ENCODE measurements around the gene MAG.

Gene MAG

GRCh38 chr19:35266520-35267352 lies 25.2 kb upstream of the MAG start:
- Histone ChIP-seq H3K9ac (ENCODE audit: low read length) (peak overlapping the region; percentile 73), H3K4me1 (ENCODE audit: control insufficient read depth, low read depth, low read length) (peaks cover 3% of the 10 kb centered on the region), H3K27ac (ENCODE audit: low read length) (no peak overlapping the region), H3K4me3 (ENCODE audit: low read length) (peak overlapping the region; percentile 80), H3K9me3 (ENCODE audit: control insufficient read depth, low read depth, low read length) (no peaks in the 10 kb centered on the region), H3K36me3 (ENCODE audit: control insufficient read depth, low read depth, low read length) (peaks cover 52% of the 10 kb centered on the region), H3K27me3 (ENCODE audit: control insufficient read depth, insufficient read depth, low read length) (no peaks in the 10 kb centered on the region)

GRCh38 chr19:35267353-35267817 lies 24.6 kb upstream of the MAG start:
- H3K4me1 ChIP-seq (ENCODE audit: control insufficient read depth, low read depth, low read length): peaks cover 3% of the 10 kb centered on the region
- H3K9me3 ChIP-seq (ENCODE audit: control insufficient read depth, low read depth, low read length): no peaks in the 10 kb centered on the region
- peak overlapping the region; percentile 80 for H3K4me3 ChIP-seq (ENCODE audit: low read length)
- H3K27me3 ChIP-seq (ENCODE audit: control insufficient read depth, insufficient read depth, low read length): no peaks in the 10 kb centered on the region
- peaks cover 50% of the 10 kb centered on the region for H3K36me3 ChIP-seq (ENCODE audit: control insufficient read depth, low read depth, low read length)
- H3K27ac ChIP-seq (ENCODE audit: low read length): no peak overlapping the region
- peak overlapping the region; percentile 73 for H3K9ac ChIP-seq (ENCODE audit: low read length)

GRCh38 chr19:35267818-35268535 lies 24.0 kb upstream of the MAG start:
- Histone ChIP-seq H3K9me3 (ENCODE audit: control insufficient read depth, low read depth, low read length) (no peaks in the 10 kb centered on the region), H3K27me3 (ENCODE audit: control insufficient read depth, insufficient read depth, low read length) (no peaks in the 10 kb centered on the region), H3K36me3 (ENCODE audit: control insufficient read depth, low read depth, low read length) (peaks cover 49% of the 10 kb centered on the region), H3K9ac (ENCODE audit: low read length) (peak overlapping the region; percentile 73), H3K4me1 (ENCODE audit: control insufficient read depth, low read depth, low read length) (peaks cover 3% of the 10 kb centered on the region), H3K27ac (ENCODE audit: low read length) (no peak overlapping the region), H3K4me3 (ENCODE audit: low read length) (peak overlapping the region; percentile 80)

GRCh38 chr19:35268536-35269437 lies 23.2 kb upstream of the MAG start, which contains the start of gene USF2:
Gene USF2 (plus strand): TSS chr19:35268962. CDS start chr19:35269102, 140 bp downstream.
- peak within 1 kb of the TSS; percentile 73 for H3K9ac ChIP-seq (ENCODE audit: low read length)
- peak within 1 kb of the TSS; percentile 80 for H3K4me3 ChIP-seq (ENCODE audit: low read length)
- peaks cover 51% of the 10 kb centered on the region for H3K36me3 ChIP-seq (ENCODE audit: control insufficient read depth, low read depth, low read length)
- no peaks in the 10 kb centered on the region for H3K27me3 ChIP-seq (ENCODE audit: control insufficient read depth, insufficient read depth, low read length)
- H3K9me3 ChIP-seq (ENCODE audit: control insufficient read depth, low read depth, low read length): no peaks in the 10 kb centered on the region
- no peak within 1 kb of the TSS for H3K27ac ChIP-seq (ENCODE audit: low read length)
- peaks cover 3% of the 10 kb centered on the region for H3K4me1 ChIP-seq (ENCODE audit: control insufficient read depth, low read depth, low read length)

GRCh38 chr19:35269438-35270117 lies 22.4 kb upstream of the MAG start:
- Histone ChIP-seq H3K9me3 (ENCODE audit: control insufficient read depth, low read depth, low read length) (no peaks in the 10 kb centered on the region), H3K36me3 (ENCODE audit: control insufficient read depth, low read depth, low read length) (peaks cover 52% of the 10 kb centered on the region), H3K4me1 (ENCODE audit: control insufficient read depth, low read depth, low read length) (peaks cover 3% of the 10 kb centered on the region), H3K27ac (ENCODE audit: low read length) (no peak overlapping the region), H3K27me3 (ENCODE audit: control insufficient read depth, insufficient read depth, low read length) (no peaks in the 10 kb centered on the region), H3K9ac (ENCODE audit: low read length) (peak overlapping the region; percentile 50), H3K4me3 (ENCODE audit: low read length) (peak overlapping the region; percentile 56)

- peak overlapping the region; percentile 46 for H3K4me3 ChIP-seq (ENCODE audit: low read length)
- no peak overlapping the region for H3K27ac ChIP-seq (ENCODE audit: low read length)
- no peaks in the 10 kb centered on the region for H3K9me3 ChIP-seq (ENCODE audit: control insufficient read depth, low read depth, low read length)
- peaks cover 3% of the 10 kb centered on the region for H3K4me1 ChIP-seq (ENCODE audit: control insufficient read depth, low read depth, low read length)
- no peak overlapping the region for H3K9ac ChIP-seq (ENCODE audit: low read length)
- H3K36me3 ChIP-seq (ENCODE audit: control insufficient read depth, low read depth, low read length): peaks cover 45% of the 10 kb centered on the region
- no peaks in the 10 kb centered on the region for H3K27me3 ChIP-seq (ENCODE audit: control insufficient read depth, insufficient read depth, low read length)
These were observed 21.6 kb upstream of the MAG start for GRCh38 chr19:35270381-35270811.

GRCh38 chr19:35271546-35271945 lies 20.4 kb upstream of the MAG start:
- Histone ChIP-seq H3K9ac (ENCODE audit: low read length) (no peak overlapping the region), H3K27ac (ENCODE audit: low read length) (no peak overlapping the region), H3K4me3 (ENCODE audit: low read length) (no peak overlapping the region), H3K36me3 (ENCODE audit: control insufficient read depth, low read depth, low read length) (peaks cover 47% of the 10 kb centered on the region), H3K9me3 (ENCODE audit: control insufficient read depth, low read depth, low read length) (no peaks in the 10 kb centered on the region), H3K27me3 (ENCODE audit: control insufficient read depth, insufficient read depth, low read length) (no peaks in the 10 kb centered on the region), H3K4me1 (ENCODE audit: control insufficient read depth, low read depth, low read length) (peaks cover 3% of the 10 kb centered on the region)

- no peaks in the 10 kb centered on the region for H3K9me3 ChIP-seq (ENCODE audit: control insufficient read depth, low read depth, low read length)
- no peak overlapping the region for H3K27ac ChIP-seq (ENCODE audit: low read length)
- no peaks in the 10 kb centered on the region for H3K27me3 ChIP-seq (ENCODE audit: control insufficient read depth, insufficient read depth, low read length)
- no peaks in the 10 kb centered on the region for H3K4me1 ChIP-seq (ENCODE audit: control insufficient read depth, low read depth, low read length)
- peaks cover 50% of the 10 kb centered on the region for H3K36me3 ChIP-seq (ENCODE audit: control insufficient read depth, low read depth, low read length)
- no peak overlapping the region for H3K4me3 ChIP-seq (ENCODE audit: low read length)
- no peak overlapping the region for H3K9ac ChIP-seq (ENCODE audit: low read length)
These were observed 19.7 kb upstream of the MAG start for GRCh38 chr19:35272122-35272719.

- Histone ChIP-seq H3K4me3 (ENCODE audit: low read length) (no peak overlapping the region), H3K27ac (ENCODE audit: low read length) (no peak overlapping the region), H3K36me3 (ENCODE audit: control insufficient read depth, low read depth, low read length) (peaks cover 50% of the 10 kb centered on the region), H3K9ac (ENCODE audit: low read length) (no peak overlapping the region), H3K9me3 (ENCODE audit: control insufficient read depth, low read depth, low read length) (no peaks in the 10 kb centered on the region), H3K27me3 (ENCODE audit: control insufficient read depth, insufficient read depth, low read length) (no peaks in the 10 kb centered on the region), H3K4me1 (ENCODE audit: control insufficient read depth, low read depth, low read length) (no peaks in the 10 kb centered on the region)
These were observed 18.9 kb upstream of the MAG start for GRCh38 chr19:35272954-35273649.

- no peaks in the 10 kb centered on the region for H3K4me1 ChIP-seq (ENCODE audit: control insufficient read depth, low read depth, low read length)
- no peak overlapping the region for H3K27ac ChIP-seq (ENCODE audit: low read length)
- peaks cover 50% of the 10 kb centered on the region for H3K36me3 ChIP-seq (ENCODE audit: control insufficient read depth, low read depth, low read length)
- no peaks in the 10 kb centered on the region for H3K9me3 ChIP-seq (ENCODE audit: control insufficient read depth, low read depth, low read length)
- no peak overlapping the region for H3K4me3 ChIP-seq (ENCODE audit: low read length)
- no peaks in the 10 kb centered on the region for H3K27me3 ChIP-seq (ENCODE audit: control insufficient read depth, insufficient read depth, low read length)
- no peak overlapping the region for H3K9ac ChIP-seq (ENCODE audit: low read length)
These were observed 18.2 kb upstream of the MAG start for GRCh38 chr19:35273686-35274259.

All from iPS-18a (cell line).